ENCODE measurements around the gene CEP104. TPM values are rescaled to one million over a fixed set of nuclear protein-coding genes. Genes with fewer than 3 reads are reported as not detected.

Gene CEP104
- total and polyA plus RNA-seq, 2 donors (not counting 1 experiment from before 2014, with no cell fraction given), result 27.7 to 71.8 TPM

GRCh38 chr1:3834701-3835100 lies 22.3 kb downstream of the CEP104 start:
- Mint-ChIP-seq H3K27me3 (no peaks in the 10 kb centered on the region), H3K9me3 (ENCODE audit: insufficient read depth) (peaks cover 3% of the 10 kb centered on the region), H3K27ac (no peak overlapping the region), H3K4me1 (peaks cover 5% of the 10 kb centered on the region), H3K4me3 (no peak overlapping the region)
- intact Hi-C loops (cut with micrococcal nuclease), result no loop called here
- Histone ChIP-seq H4K20me1 (ENCODE audit: control insufficient read depth, insufficient read depth, low read length, poor library complexity, severe bottlenecking) (no peaks in the 10 kb centered on the region), H3K9me3 (ENCODE audit: control extremely low read depth in 1 of 3, control insufficient read depth in 2 of 3, insufficient read depth in 1 of 3, low read length in 2 of 3) (peaks cover 0 to 14% (median 1%) of the 10 kb centered on the region in 3 donors), H3K36me3 (replicated peaks in 1 of 2; ENCODE audit: control extremely low read depth in 1 of 2, control insufficient read depth in 1 of 2, extremely low read depth in 1 of 2, insufficient read depth in 2 of 2, low read length in 1 of 2) (peaks cover 24 to 60% of the 10 kb centered on the region in 2 experiments), H3K27me3 (replicated peaks in 1 of 4; ENCODE audit: control extremely low read depth in 1 of 4, control insufficient read depth in 3 of 4, insufficient read depth in 4 of 4, low read length in 3 of 4) (no peaks in the 10 kb centered on the region), H2AFZ (ENCODE audit: insufficient read depth, low read depth, low read length, poor library complexity, severe bottlenecking) (no peak overlapping the region), H3K27ac (ENCODE audit: low read length in 2 of 2) (no peak overlapping the region), H3K9ac (ENCODE audit: low read length) (no peak overlapping the region), H3K4me1 (ENCODE audit: control insufficient read depth in 2 of 2, insufficient read depth in 2 of 2, low read length in 2 of 2) (peaks cover 0 to 2% of the 10 kb centered on the region in 2 donors), H3K4me2 (replicated peaks; ENCODE audit: low read depth, low read length, poor library complexity, severe bottlenecking) (no peak overlapping the region), H3K4me3 (ENCODE audit: control extremely low read depth in 1 of 5, extremely low read depth in 1 of 5, insufficient read depth in 1 of 5, low read depth in 2 of 5, low read length in 4 of 5) (no peak overlapping the region), H3K79me2 (ENCODE audit: control insufficient read depth, insufficient read depth, low read length) (no peaks in the 10 kb centered on the region)
- CTCF ChIA-PET, result no interaction called here
- TF ChIP-seq EZH2 (IDR thresholded peaks at IDR 0.05; ENCODE audit: borderline replicate concordance, insufficient read depth, low read depth, low read length, poor library complexity, severe bottlenecking) (no peak), CTCF (IDR thresholded peaks at IDR 0.05) (no peak)
- POLR2A ChIA-PET, result no interaction called here
- ATAC-seq (ENCODE audit: low read depth) (no peak), DNase-seq (no peak)
- WGBS (ENCODE audit: insufficient coverage), result 100% methylated on average over 10 of the region's 10 CpGs

GRCh38 chr1:3831689-3832088 lies 25.3 kb downstream of the CEP104 start:
- Mint-ChIP-seq H3K27ac (no peak overlapping the region), H3K27me3 (no peaks in the 10 kb centered on the region), H3K9me3 (ENCODE audit: insufficient read depth) (no peaks in the 10 kb centered on the region), H3K4me3 (no peak overlapping the region), H3K4me1 (no peaks in the 10 kb centered on the region)
- intact Hi-C loops (cut with micrococcal nuclease), result no loop called here
- H3K9ac ChIP-seq (ENCODE audit: low read length), result no peak overlapping the region
- H3K79me2 ChIP-seq (ENCODE audit: control insufficient read depth, insufficient read depth, low read length), result no peaks in the 10 kb centered on the region
- ChIA-PET CTCF (no interaction called here), POLR2A (no interaction called here)
- no peak for ATAC-seq (ENCODE audit: low read depth)
- no CpG with 5 or more reads among the region's 6 CpGs for WGBS (ENCODE audit: insufficient coverage)
- H3K36me3 ChIP-seq (replicated peaks in 1 of 2; ENCODE audit: control extremely low read depth in 1 of 2, control insufficient read depth in 1 of 2, extremely low read depth in 1 of 2, insufficient read depth in 2 of 2, low read length in 1 of 2), result peaks cover 15 to 54% of the 10 kb centered on the region in 2 experiments
- H3K27me3 ChIP-seq (replicated peaks in 1 of 4; ENCODE audit: control extremely low read depth in 1 of 4, control insufficient read depth in 3 of 4, insufficient read depth in 4 of 4, low read length in 3 of 4), result no peaks in the 10 kb centered on the region
- no peak overlapping the region for H3K4me3 ChIP-seq (ENCODE audit: control extremely low read depth in 1 of 5, extremely low read depth in 1 of 5, insufficient read depth in 1 of 5, low read depth in 2 of 5, low read length in 4 of 5)
- DNase-seq, result no peak
- no peak overlapping the region for H3K4me2 ChIP-seq (replicated peaks; ENCODE audit: low read depth, low read length, poor library complexity, severe bottlenecking)
- no peaks in the 10 kb centered on the region for H3K9me3 ChIP-seq (ENCODE audit: control extremely low read depth in 1 of 3, control insufficient read depth in 2 of 3, insufficient read depth in 1 of 3, low read length in 2 of 3)
- no peak overlapping the region for H2AFZ ChIP-seq (ENCODE audit: insufficient read depth, low read depth, low read length, poor library complexity, severe bottlenecking)
- no peaks in the 10 kb centered on the region for H4K20me1 ChIP-seq (ENCODE audit: control insufficient read depth, insufficient read depth, low read length, poor library complexity, severe bottlenecking)
- no peaks in the 10 kb centered on the region for H3K4me1 ChIP-seq (ENCODE audit: control insufficient read depth in 2 of 2, insufficient read depth in 2 of 2, low read length in 2 of 2)
- TF ChIP-seq EZH2 (IDR thresholded peaks at IDR 0.05; ENCODE audit: borderline replicate concordance, insufficient read depth, low read depth, low read length, poor library complexity, severe bottlenecking) (no peak), CTCF (IDR thresholded peaks at IDR 0.05) (no peak)
- no peak overlapping the region for H3K27ac ChIP-seq (ENCODE audit: low read length in 2 of 2)
